ENCODE measurements around the gene HADHA.
"Not testable (repeated sequence)": the region's sequence is repeated elsewhere in the genome, so short reads cannot be mapped to it uniquely, and the experiment has no call there.

HADHA gene

DNA sequence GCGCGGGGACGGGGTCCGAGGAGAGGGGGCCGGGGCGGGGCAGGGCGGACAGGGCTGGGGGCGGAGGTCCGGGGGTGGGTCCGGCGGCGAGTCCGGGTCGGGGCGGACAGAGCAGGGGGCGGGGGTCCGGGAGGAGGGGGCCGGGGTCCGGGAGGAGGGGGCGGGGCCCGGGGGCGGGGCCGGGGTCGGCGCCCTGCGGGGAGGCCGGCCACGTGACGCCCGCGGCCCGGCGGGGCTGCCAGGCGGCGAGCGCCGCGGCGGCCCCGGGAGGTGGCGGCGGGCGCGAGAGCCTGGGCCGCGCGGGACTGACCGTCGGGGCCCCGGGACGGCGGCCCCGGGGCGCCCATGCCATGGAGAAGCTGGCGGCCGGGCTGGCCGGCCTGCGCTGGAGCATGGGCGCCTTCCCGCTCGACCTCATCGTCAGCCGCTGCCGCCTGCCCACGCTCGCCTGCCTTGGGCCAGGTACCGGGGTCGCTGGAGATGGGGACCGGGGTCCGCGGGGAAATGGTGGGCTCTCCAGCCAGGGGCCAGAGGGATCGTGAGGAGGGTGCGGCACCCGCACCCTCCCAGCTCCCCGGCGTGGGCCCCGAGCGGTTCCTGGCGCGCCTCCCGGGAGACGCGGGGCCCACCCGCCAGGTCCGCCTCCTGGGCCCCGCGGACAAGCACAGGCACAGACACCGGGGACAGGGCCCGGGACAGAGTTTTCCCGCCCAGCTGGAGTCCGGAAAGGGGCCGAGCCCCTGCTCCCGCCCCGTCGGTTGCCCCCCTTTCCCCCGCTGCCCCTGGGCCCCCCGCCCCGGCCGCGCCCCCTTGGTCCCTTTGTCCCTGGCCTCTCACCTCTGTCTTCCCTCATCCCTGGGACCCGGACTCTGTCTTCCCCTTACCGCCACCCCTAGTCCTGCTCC is 71.3 kb downstream of the HADHA start, which contains the start of gene GAREM2:
Gene GAREM2 (plus strand): TSS at position 218 of the 905 bp plus-strand sequence. CDS start 133 bp downstream, at position 351.
- in situ Hi-C loops (cut with HindIII; ENCODE audit: low sequenced_read_pairs) = no loop called here
- peak within 1 kb of the TSS; percentile 31 for H3K4me3 ChIP-seq (ENCODE audit: low read depth, low read length)
- DNase-seq (ENCODE audit: low read depth) = no peak
- TF ChIP-seq, protein P1, sequence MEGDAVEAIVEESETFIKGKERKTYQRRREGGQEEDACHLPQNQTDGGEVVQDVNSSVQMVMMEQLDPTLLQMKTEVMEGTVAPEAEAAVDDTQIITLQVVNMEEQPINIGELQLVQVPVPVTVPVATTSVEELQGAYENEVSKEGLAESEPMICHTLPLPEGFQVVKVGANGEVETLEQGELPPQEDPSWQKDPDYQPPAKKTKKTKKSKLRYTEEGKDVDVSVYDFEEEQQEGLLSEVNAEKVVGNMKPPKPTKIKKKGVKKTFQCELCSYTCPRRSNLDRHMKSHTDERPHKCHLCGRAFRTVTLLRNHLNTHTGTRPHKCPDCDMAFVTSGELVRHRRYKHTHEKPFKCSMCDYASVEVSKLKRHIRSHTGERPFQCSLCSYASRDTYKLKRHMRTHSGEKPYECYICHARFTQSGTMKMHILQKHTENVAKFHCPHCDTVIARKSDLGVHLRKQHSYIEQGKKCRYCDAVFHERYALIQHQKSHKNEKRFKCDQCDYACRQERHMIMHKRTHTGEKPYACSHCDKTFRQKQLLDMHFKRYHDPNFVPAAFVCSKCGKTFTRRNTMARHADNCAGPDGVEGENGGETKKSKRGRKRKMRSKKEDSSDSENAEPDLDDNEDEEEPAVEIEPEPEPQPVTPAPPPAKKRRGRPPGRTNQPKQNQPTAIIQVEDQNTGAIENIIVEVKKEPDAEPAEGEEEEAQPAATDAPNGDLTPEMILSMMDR (IDR thresholded peaks at IDR 0.05; ENCODE audit: low read depth, low read length, missing control alignments) = no peak

DNA sequence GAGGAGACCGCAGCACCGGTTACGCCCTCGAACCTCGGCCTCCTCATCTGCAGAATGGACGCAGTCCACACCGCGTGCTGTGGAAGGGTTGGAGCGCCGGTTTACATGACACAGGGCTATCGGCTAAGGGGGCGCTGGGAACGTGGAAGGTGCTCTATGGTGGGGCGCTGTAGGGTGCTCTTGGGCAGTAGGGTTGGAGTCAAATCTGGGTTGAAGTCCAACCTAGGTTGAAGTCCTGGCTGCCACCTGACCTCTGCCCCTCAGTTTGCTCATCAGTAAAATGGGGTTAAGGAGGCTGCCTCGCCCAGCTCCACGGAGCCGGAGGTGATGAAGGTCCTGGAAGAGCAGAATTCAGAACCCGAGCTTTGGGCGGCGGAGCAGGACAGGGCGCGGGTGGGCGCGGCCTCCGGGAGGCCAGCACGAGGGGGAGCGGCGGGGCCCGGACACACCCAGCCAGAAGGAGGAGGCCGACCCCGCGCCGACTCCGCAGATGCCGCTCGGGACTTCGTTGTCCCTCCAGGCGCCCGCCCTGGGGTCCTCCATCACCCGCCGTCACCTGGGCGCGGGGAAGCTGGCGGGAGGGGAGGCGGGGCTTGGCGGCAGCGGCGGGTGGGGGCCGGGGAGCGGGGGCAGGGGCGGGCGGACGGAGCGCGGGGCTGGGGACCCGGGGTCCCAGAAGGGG is 72.1 kb downstream of the HADHA start:
- in situ Hi-C loops (cut with HindIII; ENCODE audit: low sequenced_read_pairs) = no loop called here
- H3K4me3 ChIP-seq (ENCODE audit: low read depth, low read length) = peak overlapping the region; percentile 14
- TF ChIP-seq, protein P1 (IDR thresholded peaks at IDR 0.05; ENCODE audit: low read depth, low read length, missing control alignments) = no peak
- DNase-seq (ENCODE audit: low read depth) = no peak

DNA sequence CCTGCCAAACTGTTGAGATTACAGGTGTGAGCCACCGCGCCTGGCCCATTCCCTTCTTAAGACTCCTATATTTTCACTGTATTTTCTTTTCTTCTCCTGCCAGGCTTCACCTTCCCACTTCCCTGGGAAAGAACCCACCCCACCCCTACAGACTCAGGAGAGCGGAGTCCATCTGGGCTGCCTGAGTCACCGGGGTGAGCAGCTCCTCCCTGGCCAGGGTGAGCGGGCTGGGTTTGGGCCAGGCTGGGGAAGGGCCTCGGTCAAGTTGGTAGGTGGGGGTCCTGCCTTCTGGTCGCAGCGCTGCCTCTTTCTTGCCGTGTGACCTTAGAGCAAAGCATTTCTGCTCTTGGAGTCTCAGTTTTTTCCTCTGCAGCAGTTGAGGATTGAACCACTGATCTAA is 73.6 kb downstream of the HADHA start:
- in situ Hi-C loops (cut with HindIII; ENCODE audit: low sequenced_read_pairs) = no loop called here
- H3K4me3 ChIP-seq (ENCODE audit: low read depth, low read length) = no peak overlapping the region
- TF ChIP-seq, protein P1 (IDR thresholded peaks at IDR 0.05; ENCODE audit: low read depth, low read length, missing control alignments) = no peak
- DNase-seq (ENCODE audit: low read depth) = no peak

DNA sequence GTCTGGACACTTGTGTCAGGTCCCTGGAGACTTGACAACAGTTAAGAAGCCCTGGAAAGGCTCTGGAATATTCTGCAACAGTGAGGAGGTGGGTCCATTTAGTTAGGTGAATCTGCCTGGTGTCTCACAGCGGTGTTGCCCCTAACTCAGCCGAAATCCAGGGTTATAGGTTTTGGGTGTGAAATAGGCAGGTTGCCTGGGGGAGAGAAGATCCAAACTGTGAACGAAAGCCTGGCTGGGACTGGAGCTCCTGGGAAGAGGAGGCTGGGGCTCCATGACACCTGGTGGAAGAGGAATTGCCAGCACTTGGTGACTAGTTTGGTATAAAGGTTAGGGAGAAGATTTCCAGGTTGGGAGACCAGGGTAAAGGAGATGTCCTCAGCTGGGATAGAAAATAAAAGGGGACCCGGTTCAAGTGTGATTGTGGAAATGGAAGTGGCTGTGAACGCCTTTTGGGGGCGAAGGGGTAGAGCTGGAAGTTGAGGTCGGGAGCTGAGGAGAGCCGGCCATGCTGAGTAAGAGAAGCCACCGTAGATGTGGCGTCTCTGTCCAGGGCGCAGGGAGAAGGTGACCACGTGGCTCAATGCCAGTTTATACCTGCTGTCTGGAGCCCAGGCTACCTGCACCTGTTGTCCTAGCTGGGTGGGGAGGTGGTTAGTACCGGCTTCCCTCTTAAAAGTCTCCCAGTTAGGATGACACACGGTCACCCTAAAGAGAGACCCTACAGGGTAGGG is 74.6 kb downstream of the HADHA start:
- H3K4me3 ChIP-seq (ENCODE audit: low read depth, low read length) = no peak overlapping the region
- in situ Hi-C loops (cut with HindIII; ENCODE audit: low sequenced_read_pairs) = no loop called here
- TF ChIP-seq, protein P1 (IDR thresholded peaks at IDR 0.05; ENCODE audit: low read depth, low read length, missing control alignments) = no peak
- no peak for DNase-seq (ENCODE audit: low read depth)

DNA sequence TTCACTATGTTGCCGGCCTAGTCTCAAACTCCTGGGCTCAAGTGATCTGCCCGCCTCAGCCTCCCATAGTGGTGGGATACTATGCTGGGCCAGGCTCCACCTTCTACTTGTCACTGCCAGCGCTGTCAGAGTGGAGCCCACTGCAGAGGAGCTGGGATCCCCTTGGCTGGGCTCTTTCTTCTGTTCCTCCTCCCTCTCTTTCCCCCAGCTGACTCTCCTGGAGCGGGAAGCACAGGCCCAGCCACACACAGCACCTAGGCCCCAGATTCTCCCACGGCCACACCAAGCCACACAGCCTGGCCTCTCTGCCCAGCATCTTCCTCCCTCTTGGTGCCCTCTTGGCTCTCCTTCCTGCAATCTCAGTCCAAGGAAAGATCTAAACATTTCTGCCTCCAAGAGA is 75.2 kb downstream of the HADHA start:
- TF ChIP-seq, protein P1 (IDR thresholded peaks at IDR 0.05; ENCODE audit: low read depth, low read length, missing control alignments) = no peak
- no peak for DNase-seq (ENCODE audit: low read depth)
- in situ Hi-C loops (cut with HindIII; ENCODE audit: low sequenced_read_pairs) = no loop called here
- H3K4me3 ChIP-seq (ENCODE audit: low read depth, low read length) = no peak overlapping the region

DNA sequence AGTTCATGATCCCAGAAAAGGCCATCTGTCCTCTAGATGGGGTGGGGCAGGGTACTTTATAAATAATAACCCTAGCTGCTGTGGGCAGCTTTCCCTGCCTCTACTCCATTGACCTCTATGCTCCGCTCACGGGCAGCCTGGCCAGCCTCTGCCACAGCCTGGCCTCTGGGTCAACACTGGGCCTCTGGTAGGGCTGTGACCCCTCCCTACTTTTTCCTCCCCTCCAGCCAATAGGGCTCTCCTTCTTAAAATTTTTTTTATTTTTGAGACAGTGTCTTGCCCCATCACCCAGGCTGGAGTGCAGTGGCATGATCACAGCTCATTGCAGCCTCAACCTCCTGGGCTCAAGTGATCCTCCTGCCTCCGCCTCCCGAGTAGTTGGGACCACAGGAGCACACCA is 75.6 kb downstream of the HADHA start:
- in situ Hi-C loops (cut with HindIII; ENCODE audit: low sequenced_read_pairs) = no loop called here

DNA sequence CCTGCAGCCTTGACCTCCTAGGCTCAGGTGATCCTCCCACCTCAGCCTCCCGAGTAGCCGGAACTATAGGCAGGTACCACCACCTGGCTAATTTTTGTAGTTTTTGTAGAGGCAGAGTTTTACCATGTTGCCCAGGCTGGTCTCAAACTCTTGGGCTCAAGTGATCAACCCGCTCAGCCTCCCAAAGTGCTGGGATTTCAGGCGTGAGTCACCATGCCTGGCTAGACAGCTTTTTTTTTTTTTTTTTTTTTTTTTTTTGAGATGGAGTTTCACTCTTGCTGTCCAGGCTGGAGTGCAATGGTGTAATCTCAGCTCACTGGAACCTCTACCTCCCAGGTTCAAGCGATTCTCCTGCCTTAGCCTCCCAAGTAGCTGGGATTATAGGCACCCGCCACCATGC is 77.9 kb downstream of the HADHA start:
- DNase-seq (ENCODE audit: low read depth); in situ Hi-C loops (cut with HindIII; ENCODE audit: low sequenced_read_pairs); H3K4me3 ChIP-seq (ENCODE audit: low read depth, low read length): not testable (repeated sequence)

More for the DNA sequence above, 75.6 kb downstream of the HADHA start:
- no peak overlapping the region for H3K4me3 ChIP-seq (ENCODE audit: low read depth, low read length)
- TF ChIP-seq, protein P1 (IDR thresholded peaks at IDR 0.05; ENCODE audit: low read depth, low read length, missing control alignments) = no peak
- DNase-seq (ENCODE audit: low read depth) = no peak
